Effector memory CD4-positive, alpha-beta T cell (primary cell): ENCODE results near the gene LZTS2.
A peak's percentile ranks its signal among the peaks of the same experiment; 100 is the strongest.

ENCODE experiments used
- DNase-seq, 3 donors: peaks; one replicate each; pipeline ENCODE4 v3.0.0-alpha.2; 2020
- H3K27ac ChIP-seq: 2 replicates; pipeline ENCODE4 v1.7.0; 2013; ENCODE audit warnings: mild to moderate bottlenecking, low read length, moderate library complexity; ENCODE audit not compliant: insufficient read depth, poor library complexity, severe bottlenecking
- H3K27me3 ChIP-seq: replicated peaks from 2 replicates; pipeline ENCODE4 v1.7.0; 2013; ENCODE audit warnings: mild to moderate bottlenecking, low read length; ENCODE audit not compliant: insufficient read depth, control insufficient read depth, poor library complexity, severe bottlenecking
- H3K36me3 ChIP-seq: 2 replicates; pipeline ENCODE4 v1.7.0; 2013; ENCODE audit warnings: mild to moderate bottlenecking, low read length, moderate library complexity; ENCODE audit not compliant: control insufficient read depth, insufficient read depth
- H3K4me1 ChIP-seq: 2 replicates; pipeline ENCODE4 v1.7.0; 2013; ENCODE audit warnings: low read length, mild to moderate bottlenecking; ENCODE audit not compliant: control insufficient read depth, insufficient read depth, poor library complexity, severe bottlenecking
- H3K4me3 ChIP-seq: 2 replicates; pipeline ENCODE4 v1.7.0; 2013; ENCODE audit warnings: low read length, low read depth, mild to moderate bottlenecking; ENCODE audit not compliant: insufficient read depth, poor library complexity, severe bottlenecking
- H3K9me3 ChIP-seq: 2 replicates; pipeline ENCODE4 v1.7.0; 2013; ENCODE audit warnings: mild to moderate bottlenecking, low read length, moderate library complexity; ENCODE audit not compliant: control insufficient read depth

Gene LZTS2

DNA sequence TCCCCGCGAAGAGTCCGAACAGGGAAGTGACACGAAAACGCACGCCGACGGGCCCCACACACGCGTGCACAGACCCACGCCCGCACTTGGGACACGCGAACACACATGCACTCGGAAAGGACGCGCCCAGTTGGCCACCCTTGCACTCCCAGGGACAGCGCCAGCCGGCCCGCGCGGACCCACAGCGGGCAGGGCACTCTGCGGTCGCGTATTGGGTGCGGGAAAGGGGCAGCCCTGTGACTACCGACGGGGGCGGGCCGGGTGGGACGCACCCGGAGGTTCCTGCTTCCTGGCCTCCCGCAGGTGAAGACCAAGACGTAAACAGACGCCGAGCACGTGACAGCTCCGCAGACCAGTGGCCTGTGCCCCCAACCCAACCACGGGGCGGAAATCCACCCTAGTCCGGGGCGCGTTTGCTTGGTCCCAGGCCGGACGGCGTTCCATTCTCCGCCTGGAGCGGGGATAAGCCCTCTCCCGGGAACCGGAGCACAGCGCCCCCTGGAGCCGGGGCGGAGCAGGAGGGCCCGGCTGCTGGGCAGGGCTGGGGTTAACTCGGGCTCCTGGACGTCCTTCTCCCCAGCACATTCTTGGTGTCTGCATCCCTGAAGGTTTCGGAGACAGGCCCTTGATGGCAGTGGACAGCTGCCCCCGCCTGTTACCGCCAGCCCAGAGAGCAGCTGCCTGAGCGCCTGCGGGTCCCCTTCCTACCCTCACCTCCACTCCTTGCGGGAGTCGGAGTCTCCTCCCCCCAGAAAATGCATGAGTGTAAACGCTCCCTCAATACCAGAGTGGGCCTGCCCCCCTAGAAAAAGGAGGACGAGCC, 2.0 kb upstream of the LZTS2 start:
- H3K27ac ChIP-seq, result peak overlapping the region; percentile 84
- peak overlapping the region; percentile 93 for H3K4me3 ChIP-seq
- H3K4me1 ChIP-seq, result peaks cover 28% of the 10 kb centered on the region
- H3K27me3 ChIP-seq, result no peaks in the 10 kb centered on the region
- peaks cover 8% of the 10 kb centered on the region for H3K36me3 ChIP-seq
- peak; percentile 46 to 67 (median 55) for DNase-seq
- H3K9me3 ChIP-seq, result no peaks in the 10 kb centered on the region

DNA sequence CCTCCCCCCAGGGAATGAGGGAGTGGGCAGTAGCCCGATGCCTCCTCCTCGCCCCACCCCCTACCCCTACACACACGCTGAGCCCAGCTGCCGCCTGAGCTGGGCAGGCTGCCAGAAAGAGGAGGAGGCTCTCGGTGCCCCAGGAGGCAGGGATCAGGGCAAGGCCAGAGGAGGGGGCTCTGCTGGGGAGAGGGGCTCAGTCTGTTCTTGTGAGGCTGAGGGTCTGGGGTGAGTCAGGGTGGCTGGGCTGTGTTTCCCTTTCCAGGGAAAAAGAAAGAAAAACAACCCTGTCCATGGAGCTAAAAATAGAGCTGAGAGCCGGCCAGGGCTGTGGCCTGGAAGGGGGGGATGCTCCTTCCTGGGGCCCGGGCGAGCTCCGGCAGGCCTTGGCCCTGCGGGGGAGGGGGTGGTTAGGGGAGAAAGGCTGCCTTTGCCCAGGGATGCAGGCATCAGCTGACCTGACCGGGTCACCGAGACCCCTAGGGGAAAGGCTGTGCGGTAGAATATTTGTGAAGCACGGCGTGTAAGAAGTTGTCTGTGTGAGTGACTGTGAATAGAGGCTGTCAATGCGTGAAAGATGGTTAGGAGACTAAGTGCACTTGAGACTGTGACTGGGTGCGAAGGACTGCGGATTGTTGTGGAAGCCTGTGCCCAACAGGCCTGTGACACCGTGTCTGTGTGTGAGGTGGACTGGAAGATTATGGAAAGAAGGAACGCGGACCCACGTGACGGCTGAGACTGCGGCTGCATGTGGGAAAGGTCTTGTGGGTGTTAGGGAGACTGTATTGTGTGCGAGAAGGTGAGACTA, 1.2 kb upstream of the LZTS2 start:
- peaks cover 28% of the 10 kb centered on the region for H3K4me1 ChIP-seq
- H3K9me3 ChIP-seq, result no peaks in the 10 kb centered on the region
- no peaks in the 10 kb centered on the region for H3K27me3 ChIP-seq
- H3K36me3 ChIP-seq, result peaks cover 8% of the 10 kb centered on the region
- DNase-seq, result peak in 2 of 3 donors; percentile 48 to 54
- H3K4me3 ChIP-seq, result peak overlapping the region; percentile 93
- peak overlapping the region; percentile 84 for H3K27ac ChIP-seq

DNA sequence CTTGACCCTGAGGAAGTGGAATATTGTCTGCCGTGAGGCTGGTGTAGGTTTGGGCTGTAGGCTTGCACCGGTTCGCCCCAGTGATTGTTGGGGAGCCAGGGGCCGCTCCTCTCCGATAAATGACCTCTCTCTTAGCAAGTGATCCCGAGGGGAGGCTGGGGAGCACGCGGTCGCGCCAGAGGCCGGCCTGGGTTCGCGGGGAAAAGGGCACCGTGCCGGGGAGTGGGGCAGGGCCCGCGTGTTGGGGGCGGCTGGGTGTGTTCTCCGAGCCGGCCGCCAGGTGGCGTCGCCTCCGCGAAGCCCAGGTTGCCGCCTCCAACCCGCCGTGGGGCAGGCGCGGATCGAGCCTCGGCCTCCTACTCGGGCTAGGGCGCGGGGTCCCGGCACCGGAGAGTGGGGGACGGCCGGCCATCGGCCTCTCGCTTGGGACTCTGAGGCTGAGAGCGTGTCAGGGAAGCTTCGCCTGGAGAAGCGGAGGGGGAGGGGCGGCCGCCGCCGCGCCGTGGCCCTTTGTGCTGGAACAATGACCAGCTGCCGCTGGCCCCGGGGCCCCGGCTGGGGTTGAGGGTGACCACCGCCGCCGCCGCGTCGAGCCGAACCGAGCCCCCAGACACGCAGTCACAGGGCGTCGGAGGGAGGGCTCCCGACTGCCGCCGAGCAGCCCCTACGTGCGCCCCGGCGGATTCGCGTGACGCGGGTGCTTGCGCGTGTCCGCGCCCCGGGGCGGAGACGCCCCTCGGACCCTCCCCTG, 442 bp upstream of the LZTS2 start:
- Histone ChIP-seq H3K4me3 (peak overlapping the region; percentile 93), H3K9me3 (no peaks in the 10 kb centered on the region), H3K27ac (peak overlapping the region; percentile 84), H3K4me1 (peaks cover 28% of the 10 kb centered on the region), H3K36me3 (peaks cover 6% of the 10 kb centered on the region), H3K27me3 (no peaks in the 10 kb centered on the region)
- DNase-seq, result peak; percentile 55 to 66 (median 56)

DNA sequence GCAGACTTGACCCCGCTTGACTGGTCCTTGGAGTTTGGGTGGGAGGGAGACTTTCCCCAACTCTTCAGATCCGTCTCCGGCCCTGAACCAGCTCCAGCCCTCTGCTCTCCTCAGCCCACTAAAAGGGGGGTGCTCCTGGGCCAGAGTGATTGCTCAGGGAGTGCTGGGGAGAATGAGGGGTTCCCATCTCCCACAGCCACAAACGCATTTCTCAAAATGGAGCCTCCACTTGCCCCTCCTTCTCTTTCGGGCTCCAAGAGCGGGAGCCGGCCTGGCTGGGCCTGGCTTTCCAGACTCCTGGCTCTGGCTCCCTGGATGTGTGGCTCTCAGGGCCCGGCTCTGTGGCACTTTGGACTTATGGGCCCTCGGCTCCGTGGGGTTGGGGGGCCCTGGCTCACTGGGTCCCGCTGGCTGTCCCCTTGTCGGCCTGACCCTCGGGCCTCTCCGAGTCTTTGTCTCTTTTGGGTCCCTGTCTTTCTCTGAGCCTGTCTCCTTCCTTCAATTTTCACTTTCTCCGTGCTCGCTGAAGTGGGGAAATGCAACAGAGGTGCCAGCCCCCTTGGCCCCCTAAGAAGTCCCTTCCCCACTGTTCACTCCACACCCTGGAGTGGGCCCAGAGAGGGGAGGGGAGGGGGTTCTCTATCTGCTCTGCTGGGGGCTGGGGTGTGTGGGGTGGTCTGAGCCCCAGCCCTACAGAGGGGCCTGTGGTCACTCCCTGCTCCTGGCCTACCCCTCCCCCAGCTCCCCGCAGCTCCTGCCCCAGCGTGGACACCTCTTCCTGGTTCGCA, 713 bp downstream of the LZTS2 start:
- Histone ChIP-seq H3K27me3 (no peaks in the 10 kb centered on the region), H3K4me1 (peaks cover 28% of the 10 kb centered on the region), H3K9me3 (no peaks in the 10 kb centered on the region), H3K4me3 (peak overlapping the region; percentile 35), H3K27ac (no peak overlapping the region), H3K36me3 (peaks cover 9% of the 10 kb centered on the region)
- no peak for DNase-seq

DNA sequence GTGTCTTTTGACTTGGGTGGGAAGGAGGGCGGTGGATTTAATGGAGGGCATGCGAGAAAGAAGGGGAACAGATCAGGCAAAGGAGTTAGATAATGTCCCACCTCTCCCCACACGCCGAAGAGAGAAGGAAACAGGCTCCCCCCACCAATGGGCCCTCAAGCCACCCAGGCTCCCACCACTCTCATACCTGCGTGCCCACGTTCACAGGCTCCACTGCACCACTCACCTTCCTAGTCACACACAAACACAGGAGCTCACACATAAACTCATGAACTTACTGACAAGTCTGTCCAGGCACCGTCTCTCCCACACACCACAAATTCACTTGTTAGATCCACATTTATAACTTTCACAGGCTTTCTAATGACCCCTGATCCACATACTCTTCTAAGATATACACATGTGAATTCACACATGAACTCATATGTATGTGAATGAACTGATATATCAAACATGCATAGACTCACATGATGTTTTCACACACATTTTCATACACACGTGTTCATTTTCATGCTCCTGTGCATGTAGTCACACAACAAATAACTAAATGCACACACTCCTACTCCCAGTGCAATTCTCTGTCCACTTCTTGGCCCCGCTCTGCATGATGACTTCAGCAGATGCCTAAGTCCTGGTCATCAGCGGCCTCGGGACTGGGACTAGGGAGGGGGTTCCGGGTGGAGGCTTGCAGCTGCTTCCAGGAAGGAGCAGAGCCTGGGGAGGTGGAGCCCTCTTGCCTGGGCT, 1.5 kb downstream of the LZTS2 start:
- Histone ChIP-seq H3K4me1 (peaks cover 28% of the 10 kb centered on the region), H3K4me3 (no peak overlapping the region), H3K36me3 (peaks cover 12% of the 10 kb centered on the region), H3K27ac (no peak overlapping the region), H3K27me3 (no peaks in the 10 kb centered on the region), H3K9me3 (no peaks in the 10 kb centered on the region)
- no peak for DNase-seq

DNA sequence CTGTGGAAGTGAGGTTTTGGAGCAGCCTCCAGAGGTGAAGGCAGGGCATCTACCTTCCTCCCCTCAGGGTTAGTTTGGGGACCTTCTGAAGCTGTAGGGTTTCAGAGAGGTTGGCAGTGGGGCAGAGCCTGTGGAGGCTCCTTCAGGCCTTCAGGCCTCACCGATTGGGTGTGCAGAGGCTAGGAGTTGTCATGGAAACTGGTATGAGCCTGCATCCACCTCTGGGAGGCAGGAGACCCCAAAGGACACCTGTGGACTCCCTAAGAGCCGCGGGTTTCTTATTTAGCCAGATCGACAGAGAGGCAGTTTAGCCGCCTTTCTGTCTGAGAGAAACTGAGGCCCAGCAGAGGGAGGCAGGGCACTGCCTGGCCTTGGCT, 2.0 kb downstream of the LZTS2 start:
- no peak for DNase-seq
- Histone ChIP-seq H3K27me3 (no peaks in the 10 kb centered on the region), H3K4me1 (peaks cover 24% of the 10 kb centered on the region), H3K4me3 (no peak overlapping the region), H3K36me3 (peaks cover 12% of the 10 kb centered on the region), H3K9me3 (no peaks in the 10 kb centered on the region), H3K27ac (no peak overlapping the region)

DNA sequence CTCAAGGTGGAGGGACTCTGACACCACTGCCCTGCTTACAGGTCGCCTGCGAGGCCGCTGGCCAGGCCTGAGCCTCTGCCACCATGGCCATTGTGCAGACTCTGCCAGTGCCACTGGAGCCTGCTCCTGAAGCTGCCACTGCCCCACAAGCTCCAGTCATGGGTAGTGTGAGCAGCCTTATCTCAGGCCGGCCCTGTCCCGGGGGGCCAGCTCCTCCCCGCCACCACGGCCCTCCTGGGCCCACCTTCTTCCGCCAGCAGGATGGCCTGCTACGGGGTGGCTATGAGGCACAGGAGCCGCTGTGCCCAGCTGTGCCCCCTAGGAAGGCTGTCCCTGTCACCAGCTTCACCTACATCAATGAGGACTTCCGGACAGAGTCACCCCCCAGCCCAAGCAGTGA, 2.8 kb downstream of the LZTS2 start:
- no peaks in the 10 kb centered on the region for H3K27me3 ChIP-seq
- no peak overlapping the region for H3K27ac ChIP-seq
- peaks cover 12% of the 10 kb centered on the region for H3K36me3 ChIP-seq
- H3K9me3 ChIP-seq, result no peaks in the 10 kb centered on the region
- DNase-seq, result no peak
- no peak overlapping the region for H3K4me3 ChIP-seq
- H3K4me1 ChIP-seq, result peaks cover 19% of the 10 kb centered on the region

DNA sequence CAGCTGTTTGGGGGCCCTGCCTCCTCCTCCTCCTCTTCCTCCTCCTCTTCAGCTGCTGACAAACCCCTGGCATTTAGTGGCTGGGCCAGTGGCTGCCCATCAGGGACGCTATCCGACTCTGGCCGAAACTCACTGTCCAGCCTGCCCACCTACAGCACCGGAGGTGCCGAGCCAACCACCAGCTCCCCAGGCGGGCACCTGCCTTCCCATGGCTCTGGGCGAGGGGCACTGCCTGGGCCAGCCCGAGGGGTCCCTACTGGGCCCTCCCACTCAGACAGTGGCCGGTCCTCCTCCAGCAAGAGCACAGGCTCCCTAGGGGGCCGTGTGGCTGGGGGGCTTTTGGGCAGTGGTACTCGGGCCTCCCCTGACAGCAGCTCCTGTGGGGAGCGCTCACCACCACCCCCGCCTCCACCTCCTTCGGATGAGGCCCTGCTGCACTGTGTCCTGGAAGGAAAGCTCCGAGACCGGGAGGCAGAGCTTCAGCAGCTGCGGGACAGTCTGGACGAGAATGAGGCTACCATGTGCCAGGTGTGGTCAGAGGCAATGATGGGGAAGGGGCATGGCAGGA, 4.1 kb downstream of the LZTS2 start:
- no peak for DNase-seq
- H3K27ac ChIP-seq, result no peak overlapping the region
- no peaks in the 10 kb centered on the region for H3K27me3 ChIP-seq
- peaks cover 12% of the 10 kb centered on the region for H3K36me3 ChIP-seq
- H3K4me1 ChIP-seq, result peaks cover 8% of the 10 kb centered on the region
- no peaks in the 10 kb centered on the region for H3K9me3 ChIP-seq
- no peak overlapping the region for H3K4me3 ChIP-seq

DNA sequence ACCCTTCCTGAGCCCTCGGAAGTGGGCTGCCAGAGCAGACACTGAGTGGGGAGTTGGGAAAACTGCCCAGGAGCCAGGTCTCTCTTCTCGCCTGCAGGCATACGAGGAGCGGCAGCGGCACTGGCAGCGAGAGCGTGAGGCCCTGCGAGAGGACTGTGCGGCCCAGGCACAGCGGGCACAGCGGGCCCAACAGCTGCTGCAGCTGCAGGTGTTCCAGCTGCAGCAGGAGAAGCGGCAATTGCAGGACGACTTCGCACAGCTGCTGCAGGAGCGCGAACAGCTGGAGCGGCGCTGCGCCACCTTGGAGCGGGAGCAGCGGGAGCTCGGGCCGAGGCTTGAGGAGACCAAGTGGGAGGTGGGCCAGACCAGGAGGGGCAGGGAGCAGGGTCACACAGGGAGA, 5.8 kb downstream of the LZTS2 start:
- DNase-seq, result no peak
- Histone ChIP-seq H3K4me1 (no peaks in the 10 kb centered on the region), H3K27ac (no peak overlapping the region), H3K36me3 (peaks cover 12% of the 10 kb centered on the region), H3K27me3 (no peaks in the 10 kb centered on the region), H3K9me3 (no peaks in the 10 kb centered on the region), H3K4me3 (no peak overlapping the region)
